Ascending aorta (tissue), 2 donors: ENCODE data around the gene ATPAF2. TPM values are rescaled to one million over a fixed set of nuclear protein-coding genes. Genes with fewer than 3 reads are reported as not detected.

Source experiments
- DNase-seq, 2 donors: peaks; one replicate each; pipeline ENCODE4 v3.0.0-alpha.2; 2019; ENCODE audit warnings: low spot score in 2 of 2
- H3K27ac ChIP-seq, 2 donors: fragments of 200-600 bp; sonication (generic); one replicate each; pipeline ENCODE4 v1.5.1; 2016 to 2017; ENCODE audit warnings: mild to moderate bottlenecking in 1 of 2
- H3K27me3 ChIP-seq: fragments of 200-600 bp; sonication (generic); one replicate; pipeline ENCODE4 v1.5.1; 2017
- H3K36me3 ChIP-seq, 2 donors: fragments of 200-600 bp; sonication (generic); one replicate each; pipeline ENCODE4 v1.5.1; 2016
- H3K4me1 ChIP-seq, 2 donors: fragments of 200-600 bp; sonication (generic); one replicate each; pipeline ENCODE4 v1.5.1; 2016 to 2017; ENCODE audit warnings: mild to moderate bottlenecking in 1 of 2
- H3K4me3 ChIP-seq, 2 donors: fragments of 200-600 bp; sonication (generic); one replicate each; pipeline ENCODE4 v1.5.1; 2016 to 2017; ENCODE audit warnings: mild to moderate bottlenecking in 1 of 2
- H3K9me3 ChIP-seq, 2 donors: fragments of 200-600 bp; sonication (generic); one replicate each; pipeline ENCODE4 v1.5.1; 2016
- CTCF ChIP-seq, 3 experiments: fragments of 200-600 bp in 2 of 3; fragments of 450-650 bp in 1 of 3; sonication (generic) in 2 of 3; IDR thresholded peaks; one replicate each; pipeline ENCODE4 v1.5.1; 2016 to 2019; ENCODE audit warnings: antibody characterized with exemption in 3 of 3, mild to moderate bottlenecking in 1 of 3, moderate library complexity in 1 of 3
- intact Hi-C: fragments of 100-400 bp; cut with DNase I; formaldehyde crosslinking; loops from one replicate; pipeline ENCODE4 v1.15.1; 2023
- total RNA-seq: library from RNA; depleted of rRNA; stranded (reverse); fragments of >200 nt; gene quantifications from one replicate; pipeline ENCODE4 v1.1.0, GENCODE V29; 2016

ATPAF2 gene
- total RNA-seq, 1 donor from 2014 or later = 2.6 TPM

- peaks cover 9 to 10% of the 10 kb centered on the region in 2 donors for H3K36me3 ChIP-seq
- H3K4me3 ChIP-seq = no peak overlapping the region
- H3K9me3 ChIP-seq = no peaks in the 10 kb centered on the region
- H3K27ac ChIP-seq = no peak overlapping the region
- TF ChIP-seq CTCF (IDR thresholded peaks at IDR 0.05) = no peak
- intact Hi-C loops = no loop called here
- H3K4me1 ChIP-seq = no peaks in the 10 kb centered on the region
- H3K27me3 ChIP-seq = no peaks in the 10 kb centered on the region
- DNase-seq = peak in 1 of 2 donors; percentile 34
These were observed 11.7 kb downstream of the ATPAF2 start for GRCh38 chr17:18027280-18027679.

- H3K27me3 ChIP-seq = no peaks in the 10 kb centered on the region
- peak in 1 of 2 donors; percentile 30 for DNase-seq
- H3K9me3 ChIP-seq = no peaks in the 10 kb centered on the region
- no peak overlapping the region for H3K27ac ChIP-seq
- no peak overlapping the region for H3K4me3 ChIP-seq
- intact Hi-C loops = no loop called here
- H3K36me3 ChIP-seq = peaks cover 9 to 15% of the 10 kb centered on the region in 2 donors
- TF ChIP-seq CTCF (IDR thresholded peaks at IDR 0.05) = no peak
- H3K4me1 ChIP-seq = no peaks in the 10 kb centered on the region
These were observed 12.8 kb downstream of the ATPAF2 start for GRCh38 chr17:18025945-18026776.

- intact Hi-C loops = no loop called here
- no peak overlapping the region for H3K27ac ChIP-seq
- DNase-seq = no peak
- H3K9me3 ChIP-seq = no peaks in the 10 kb centered on the region
- H3K36me3 ChIP-seq = peaks cover 11 to 21% of the 10 kb centered on the region in 2 donors
- no peaks in the 10 kb centered on the region for H3K4me1 ChIP-seq
- TF ChIP-seq CTCF (IDR thresholded peaks at IDR 0.05) = no peak
- no peaks in the 10 kb centered on the region for H3K27me3 ChIP-seq
- H3K4me3 ChIP-seq = no peak overlapping the region
These were observed 13.6 kb downstream of the ATPAF2 start for GRCh38 chr17:18025241-18025944.

GRCh38 chr17:18021372-18021771 is 17.6 kb downstream of the ATPAF2 start:
- Histone ChIP-seq H3K4me3 (no peak overlapping the region), H3K9me3 (no peaks in the 10 kb centered on the region), H3K36me3 (peaks cover 8 to 29% of the 10 kb centered on the region in 2 donors), H3K4me1 (no peaks in the 10 kb centered on the region), H3K27me3 (no peaks in the 10 kb centered on the region), H3K27ac (no peak overlapping the region)
- DNase-seq = peak in 1 of 2 donors; percentile 44
- no peak for TF ChIP-seq CTCF (IDR thresholded peaks at IDR 0.05)
- intact Hi-C loops = no loop called here

GRCh38 chr17:18020971-18021370 is 18.0 kb downstream of the ATPAF2 start:
- no peak for TF ChIP-seq CTCF (IDR thresholded peaks at IDR 0.05)
- Histone ChIP-seq H3K27ac (no peak overlapping the region), H3K36me3 (peaks cover 9 to 29% of the 10 kb centered on the region in 2 donors), H3K27me3 (no peaks in the 10 kb centered on the region), H3K4me1 (no peaks in the 10 kb centered on the region), H3K4me3 (no peak overlapping the region), H3K9me3 (no peaks in the 10 kb centered on the region)
- no peak for DNase-seq
- intact Hi-C loops = no loop called here
